ENCODE measurements around the gene MYRIP.
"Not testable (repeated sequence)": the region's sequence is repeated elsewhere in the genome, so short reads cannot be mapped to it uniquely, and the experiment has no call there.

MYRIP gene

DNA sequence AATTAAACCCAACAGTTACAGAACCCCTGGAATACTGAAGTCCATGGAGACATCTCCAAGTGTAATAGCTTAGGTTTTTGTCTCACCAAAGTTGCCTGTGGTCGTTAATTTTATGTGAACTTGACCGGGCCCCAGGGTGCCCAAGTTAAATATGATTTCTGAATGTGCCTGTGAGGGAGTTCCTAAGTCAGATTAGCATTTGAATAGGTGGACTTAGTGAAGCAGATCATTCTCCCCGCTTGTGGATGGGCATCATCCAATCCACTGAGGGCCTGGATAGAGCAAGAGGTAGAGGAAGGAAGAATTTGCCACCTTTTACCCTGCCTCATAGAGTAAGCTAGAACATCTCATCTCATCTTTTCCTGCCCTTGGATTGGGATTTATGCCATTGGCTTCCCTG lies 203.0 kb downstream of the MYRIP start:
- Histone ChIP-seq H3K27ac (ENCODE audit: low read depth, low read length) (no peak overlapping the region), H3K36me3 (ENCODE audit: insufficient read depth, low read length) (no peaks in the 10 kb centered on the region), H3K9me3 (ENCODE audit: low read length) (no peaks in the 10 kb centered on the region), H3K4me1 (ENCODE audit: insufficient read depth, low read length) (no peaks in the 10 kb centered on the region), H3K4me3 (ENCODE audit: low read depth in 1 of 2, low read length in 2 of 2) (no peak overlapping the region), H3K9ac (ENCODE audit: low read length) (no peak overlapping the region), H3K27me3 (ENCODE audit: control insufficient read depth in 1 of 2, insufficient read depth in 2 of 2, low read length in 2 of 2) (no peaks in the 10 kb centered on the region)

DNA sequence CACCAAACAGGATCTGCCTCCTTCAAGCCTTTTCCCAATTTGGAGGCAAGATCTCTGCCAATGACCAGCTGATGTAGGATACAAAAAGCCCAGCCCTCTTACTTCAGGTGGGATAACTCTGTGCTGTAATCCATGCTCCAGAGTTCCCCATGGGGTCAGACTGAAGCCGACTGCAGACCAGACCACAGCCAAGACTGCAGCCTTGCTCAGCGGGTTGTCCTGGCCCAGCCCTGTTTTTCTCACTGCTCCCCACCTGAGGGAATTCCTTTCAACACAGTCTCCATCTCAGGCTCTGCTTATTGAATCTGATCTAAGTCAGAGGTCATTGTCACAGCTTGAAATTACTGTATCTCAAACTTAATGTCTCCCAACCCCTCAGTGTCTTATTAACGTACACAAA lies 207.0 kb downstream of the MYRIP start:
- no peak overlapping the region for H3K4me3 ChIP-seq (ENCODE audit: low read depth in 1 of 2, low read length in 2 of 2)
- no peaks in the 10 kb centered on the region for H3K9me3 ChIP-seq (ENCODE audit: low read length)
- no peaks in the 10 kb centered on the region for H3K4me1 ChIP-seq (ENCODE audit: insufficient read depth, low read length)
- H3K9ac ChIP-seq (ENCODE audit: low read length) = no peak overlapping the region
- H3K27ac ChIP-seq (ENCODE audit: low read depth, low read length) = no peak overlapping the region
- H3K36me3 ChIP-seq (ENCODE audit: insufficient read depth, low read length) = no peaks in the 10 kb centered on the region
- no peaks in the 10 kb centered on the region for H3K27me3 ChIP-seq (ENCODE audit: control insufficient read depth in 1 of 2, insufficient read depth in 2 of 2, low read length in 2 of 2)

DNA sequence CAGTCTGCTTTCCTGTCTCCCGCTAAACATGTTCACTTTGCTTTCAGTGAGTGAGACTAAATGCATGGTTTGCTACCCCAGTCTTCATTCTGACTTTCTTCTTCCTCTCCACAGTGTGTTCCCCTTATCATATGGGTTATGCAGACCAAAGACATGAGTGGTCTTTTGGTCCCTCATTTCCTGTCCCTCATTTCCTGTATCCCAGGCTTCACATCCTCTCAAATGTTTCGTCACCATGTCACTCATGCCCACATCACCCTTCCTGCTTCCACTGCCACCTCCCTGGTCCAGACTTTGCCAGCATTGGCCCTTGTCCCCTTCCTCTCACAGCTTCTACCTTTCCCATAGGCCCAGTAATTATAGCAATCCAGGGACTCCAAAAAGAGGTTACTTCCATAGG lies 209.0 kb downstream of the MYRIP start:
- Histone ChIP-seq H3K27me3 (ENCODE audit: control insufficient read depth in 1 of 2, insufficient read depth in 2 of 2, low read length in 2 of 2) (no peaks in the 10 kb centered on the region), H3K27ac (ENCODE audit: low read depth, low read length) (no peak overlapping the region), H3K9ac (ENCODE audit: low read length) (no peak overlapping the region), H3K4me3 (ENCODE audit: low read depth in 1 of 2, low read length in 2 of 2) (no peak overlapping the region), H3K4me1 (ENCODE audit: insufficient read depth, low read length) (no peaks in the 10 kb centered on the region), H3K9me3 (ENCODE audit: low read length) (no peaks in the 10 kb centered on the region), H3K36me3 (ENCODE audit: insufficient read depth, low read length) (no peaks in the 10 kb centered on the region)

DNA sequence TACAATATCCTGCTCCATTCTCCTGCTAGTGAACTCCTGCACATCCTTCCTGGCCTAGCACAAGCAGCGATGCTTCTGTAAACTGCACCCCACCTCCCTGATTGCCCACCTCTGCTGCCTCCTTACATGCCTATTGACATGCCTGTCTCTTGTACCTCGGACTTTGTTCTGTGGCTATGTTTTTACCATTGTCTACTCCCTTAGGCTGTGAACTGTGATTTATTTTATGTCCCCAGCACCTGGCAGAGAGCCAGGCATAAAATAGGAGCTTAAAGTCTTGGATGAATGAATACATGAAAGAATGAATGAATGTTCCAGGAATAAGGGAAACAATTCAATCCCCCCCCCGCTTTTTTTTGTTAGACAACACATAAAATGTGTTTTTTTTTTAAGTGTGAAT lies 210.0 kb downstream of the MYRIP start:
- H3K9me3 ChIP-seq (ENCODE audit: low read length) = no peaks in the 10 kb centered on the region
- H3K4me1 ChIP-seq (ENCODE audit: insufficient read depth, low read length) = no peaks in the 10 kb centered on the region
- no peaks in the 10 kb centered on the region for H3K36me3 ChIP-seq (ENCODE audit: insufficient read depth, low read length)
- H3K9ac ChIP-seq (ENCODE audit: low read length) = no peak overlapping the region
- H3K4me3 ChIP-seq (ENCODE audit: low read depth in 1 of 2, low read length in 2 of 2) = no peak overlapping the region
- no peak overlapping the region for H3K27ac ChIP-seq (ENCODE audit: low read depth, low read length)
- H3K27me3 ChIP-seq (ENCODE audit: control insufficient read depth in 1 of 2, insufficient read depth in 2 of 2, low read length in 2 of 2) = no peaks in the 10 kb centered on the region

DNA sequence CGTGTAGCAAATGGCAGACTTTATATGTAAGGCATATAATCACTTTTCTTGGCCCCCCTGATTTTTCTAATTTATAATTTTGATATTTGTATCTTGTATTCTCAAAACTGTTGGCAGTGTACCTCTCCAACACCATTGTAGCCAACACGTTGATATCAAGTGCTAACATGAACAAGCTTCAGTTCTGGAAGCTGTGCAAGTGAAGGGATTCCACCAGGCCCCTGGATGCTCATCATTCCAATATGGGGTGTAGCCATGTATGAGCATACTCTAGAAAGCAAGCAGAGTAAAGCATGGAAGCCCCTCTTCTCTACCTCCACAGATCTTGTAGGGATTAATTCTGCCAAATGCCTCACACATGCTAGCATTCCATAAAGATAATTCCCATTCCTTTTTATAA lies 211.3 kb downstream of the MYRIP start:
- Histone ChIP-seq H3K9me3 (ENCODE audit: low read length) (no peaks in the 10 kb centered on the region), H3K27ac (ENCODE audit: low read depth, low read length) (no peak overlapping the region), H3K27me3 (ENCODE audit: control insufficient read depth in 1 of 2, insufficient read depth in 2 of 2, low read length in 2 of 2) (no peaks in the 10 kb centered on the region), H3K4me3 (ENCODE audit: low read depth in 1 of 2, low read length in 2 of 2) (no peak overlapping the region), H3K36me3 (ENCODE audit: insufficient read depth, low read length) (no peaks in the 10 kb centered on the region), H3K9ac (ENCODE audit: low read length) (no peak overlapping the region), H3K4me1 (ENCODE audit: insufficient read depth, low read length) (no peaks in the 10 kb centered on the region)

DNA sequence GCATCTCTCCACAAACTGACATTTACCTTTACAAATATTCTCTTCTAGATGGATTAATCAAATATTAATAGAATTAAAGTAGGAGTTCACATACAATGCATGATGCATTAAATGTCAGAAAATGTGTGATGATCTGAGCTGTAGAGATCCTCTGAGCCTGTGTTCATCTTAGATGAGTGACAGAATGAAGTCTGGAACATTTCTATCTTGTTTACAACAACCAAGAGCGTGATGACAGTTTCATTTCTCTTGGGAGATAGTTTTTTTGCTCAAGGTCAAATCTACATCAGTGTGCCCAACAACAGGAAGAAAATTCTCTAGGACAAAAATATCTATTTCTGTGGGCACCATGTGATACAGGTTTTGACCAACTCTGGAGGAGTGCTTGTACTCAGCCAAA lies 211.9 kb downstream of the MYRIP start:
- no peaks in the 10 kb centered on the region for H3K9me3 ChIP-seq (ENCODE audit: low read length)
- H3K27me3 ChIP-seq (ENCODE audit: control insufficient read depth in 1 of 2, insufficient read depth in 2 of 2, low read length in 2 of 2) = no peaks in the 10 kb centered on the region
- H3K9ac ChIP-seq (ENCODE audit: low read length) = no peak overlapping the region
- no peaks in the 10 kb centered on the region for H3K36me3 ChIP-seq (ENCODE audit: insufficient read depth, low read length)
- no peak overlapping the region for H3K4me3 ChIP-seq (ENCODE audit: low read depth in 1 of 2, low read length in 2 of 2)
- H3K4me1 ChIP-seq (ENCODE audit: insufficient read depth, low read length) = no peaks in the 10 kb centered on the region
- H3K27ac ChIP-seq (ENCODE audit: low read depth, low read length) = no peak overlapping the region

DNA sequence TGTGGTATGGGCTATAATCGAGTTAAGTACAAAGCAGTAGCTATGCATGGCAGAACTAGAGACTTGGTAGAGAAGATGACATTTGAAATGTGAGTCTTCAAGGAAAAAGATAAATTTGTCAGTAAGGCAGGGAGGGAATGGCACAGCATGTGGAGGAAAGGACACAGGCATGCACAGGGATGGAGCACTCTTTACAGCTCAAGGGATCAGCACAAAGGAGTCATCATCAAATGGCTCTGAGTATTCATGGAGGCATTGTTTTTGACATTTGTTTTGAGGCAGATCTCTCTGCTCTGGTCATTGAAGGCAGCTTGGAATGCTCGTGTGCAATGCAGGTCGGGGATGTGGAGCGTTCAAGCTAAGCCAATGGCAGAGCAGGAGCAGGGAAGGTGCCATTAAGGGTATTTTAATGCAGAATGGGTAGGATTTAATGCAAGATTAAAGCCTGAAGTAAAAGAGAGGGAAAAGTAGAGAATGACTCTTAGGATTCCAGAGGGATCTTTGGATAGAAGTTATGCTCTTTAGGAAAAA lies 213.0 kb downstream of the MYRIP start:
- no peaks in the 10 kb centered on the region for H3K27me3 ChIP-seq (ENCODE audit: control insufficient read depth in 1 of 2, insufficient read depth in 2 of 2, low read length in 2 of 2)
- no peak overlapping the region for H3K27ac ChIP-seq (ENCODE audit: low read depth, low read length)
- H3K36me3 ChIP-seq (ENCODE audit: insufficient read depth, low read length) = no peaks in the 10 kb centered on the region

DNA sequence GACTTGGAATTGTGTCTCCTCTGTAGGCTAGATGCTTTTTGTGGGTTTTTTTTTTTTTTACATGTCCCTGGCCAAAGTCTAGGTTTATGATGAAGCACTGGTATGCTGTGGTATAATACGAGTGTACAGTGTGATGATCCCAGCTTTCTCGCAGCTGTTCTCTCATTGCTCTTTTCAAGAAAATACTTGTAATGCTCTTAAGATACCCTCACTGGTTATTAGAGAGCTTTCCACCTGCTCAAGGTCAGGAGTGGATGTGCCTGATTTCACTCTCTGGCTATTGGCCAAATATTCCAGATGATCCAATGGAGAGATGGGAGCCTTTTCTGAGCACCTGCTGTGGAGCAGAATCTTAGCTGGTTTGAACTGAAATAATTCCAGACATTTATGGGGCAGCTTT lies 215.1 kb downstream of the MYRIP start:
- H3K4me3 ChIP-seq (ENCODE audit: low read depth in 1 of 2, low read length in 2 of 2) = no peak overlapping the region
- H3K9me3 ChIP-seq (ENCODE audit: low read length) = no peaks in the 10 kb centered on the region
- no peak overlapping the region for H3K9ac ChIP-seq (ENCODE audit: low read length)
- no peak overlapping the region for H3K27ac ChIP-seq (ENCODE audit: low read depth, low read length)
- no peaks in the 10 kb centered on the region for H3K4me1 ChIP-seq (ENCODE audit: insufficient read depth, low read length)
- H3K36me3 ChIP-seq (ENCODE audit: insufficient read depth, low read length) = no peaks in the 10 kb centered on the region
- H3K27me3 ChIP-seq (ENCODE audit: control insufficient read depth in 1 of 2, insufficient read depth in 2 of 2, low read length in 2 of 2) = no peaks in the 10 kb centered on the region

More for the DNA sequence above, 213.0 kb downstream of the MYRIP start:
- Histone ChIP-seq H3K4me1 (ENCODE audit: insufficient read depth, low read length) (no peaks in the 10 kb centered on the region), H3K4me3 (ENCODE audit: low read depth in 1 of 2, low read length in 2 of 2) (no peak overlapping the region), H3K9ac (ENCODE audit: low read length) (no peak overlapping the region), H3K9me3 (ENCODE audit: low read length) (no peaks in the 10 kb centered on the region)

DNA sequence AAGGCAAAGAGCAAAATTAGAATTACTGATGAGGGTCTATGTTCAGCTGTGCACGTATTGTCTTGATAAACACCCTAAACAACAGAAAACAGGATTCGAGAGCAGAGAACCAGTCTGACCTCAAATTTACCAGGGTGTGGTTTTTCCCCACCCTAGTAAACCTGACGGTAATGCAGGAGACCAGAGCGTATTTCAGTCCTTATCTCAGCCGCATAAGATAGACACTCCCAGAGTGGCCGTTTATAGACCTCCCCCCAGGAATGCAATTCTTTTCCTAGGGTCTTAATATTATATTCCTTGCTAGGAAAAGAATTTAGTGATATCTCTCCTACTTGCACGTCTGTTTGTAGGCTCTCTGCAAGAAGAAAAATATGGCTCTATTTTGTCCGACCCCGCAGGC lies 216.5 kb downstream of the MYRIP start:
- not testable (repeated sequence) for H3K36me3 ChIP-seq (ENCODE audit: insufficient read depth, low read length); H3K27ac ChIP-seq (ENCODE audit: low read depth, low read length); H3K9ac ChIP-seq (ENCODE audit: low read length); H3K4me3 ChIP-seq (ENCODE audit: low read depth in 1 of 2, low read length in 2 of 2); H3K27me3 ChIP-seq (ENCODE audit: control insufficient read depth in 1 of 2, insufficient read depth in 2 of 2, low read length in 2 of 2); H3K4me1 ChIP-seq (ENCODE audit: insufficient read depth, low read length); H3K9me3 ChIP-seq (ENCODE audit: low read length)

DNA sequence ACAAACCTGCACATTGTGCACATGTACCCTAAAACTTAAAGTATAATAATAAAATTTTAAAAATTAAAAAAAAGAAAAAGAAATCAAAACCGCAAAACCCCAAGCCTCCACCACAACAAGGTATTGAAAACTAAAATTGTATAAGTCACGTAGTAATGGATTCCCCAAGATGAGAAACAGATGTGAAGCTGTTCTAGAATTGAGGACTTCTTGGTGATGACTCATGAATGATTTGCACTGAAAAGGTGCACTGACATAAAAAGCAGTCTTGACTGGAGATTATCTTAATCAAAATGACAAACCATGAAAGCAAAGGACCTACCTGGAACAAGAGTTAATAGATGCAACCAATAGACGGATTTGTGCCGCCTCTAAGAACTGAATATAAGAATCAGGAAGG lies 225.8 kb downstream of the MYRIP start:
- no peaks in the 10 kb centered on the region for H3K4me1 ChIP-seq (ENCODE audit: insufficient read depth, low read length)
- no peaks in the 10 kb centered on the region for H3K36me3 ChIP-seq (ENCODE audit: insufficient read depth, low read length)
- no peak overlapping the region for H3K27ac ChIP-seq (ENCODE audit: low read depth, low read length)
- H3K27me3 ChIP-seq (ENCODE audit: control insufficient read depth in 1 of 2, insufficient read depth in 2 of 2, low read length in 2 of 2) = no peaks in the 10 kb centered on the region
- H3K9me3 ChIP-seq (ENCODE audit: low read length) = no peaks in the 10 kb centered on the region
- no peak overlapping the region for H3K9ac ChIP-seq (ENCODE audit: low read length)
- no peak overlapping the region for H3K4me3 ChIP-seq (ENCODE audit: low read depth in 1 of 2, low read length in 2 of 2)

DNA sequence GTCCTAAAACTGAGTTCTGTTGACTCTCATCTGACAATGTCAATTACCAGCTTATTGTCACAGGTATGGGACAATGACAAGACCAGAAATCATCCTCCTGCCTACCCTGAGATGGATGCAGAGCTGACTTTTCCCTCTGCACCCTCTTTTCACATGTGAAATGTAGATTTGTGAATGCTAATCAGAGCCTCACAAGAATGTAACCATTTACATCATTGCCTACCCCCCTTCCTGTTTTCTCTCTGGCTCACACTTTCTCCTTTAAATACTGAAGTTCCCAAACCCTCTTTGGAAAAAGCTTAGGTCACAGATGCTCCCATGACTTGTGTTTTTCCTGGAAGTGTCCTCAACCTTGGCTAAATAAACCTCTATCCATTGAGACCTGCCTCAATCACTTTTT lies 228.2 kb downstream of the MYRIP start:
- no peaks in the 10 kb centered on the region for H3K4me1 ChIP-seq (ENCODE audit: insufficient read depth, low read length)
- no peaks in the 10 kb centered on the region for H3K9me3 ChIP-seq (ENCODE audit: low read length)
- H3K27me3 ChIP-seq (ENCODE audit: control insufficient read depth in 1 of 2, insufficient read depth in 2 of 2, low read length in 2 of 2) = no peaks in the 10 kb centered on the region
- H3K4me3 ChIP-seq (ENCODE audit: low read depth in 1 of 2, low read length in 2 of 2) = no peak overlapping the region
- no peak overlapping the region for H3K27ac ChIP-seq (ENCODE audit: low read depth, low read length)
- H3K9ac ChIP-seq (ENCODE audit: low read length) = no peak overlapping the region
- H3K36me3 ChIP-seq (ENCODE audit: insufficient read depth, low read length) = no peaks in the 10 kb centered on the region

DNA sequence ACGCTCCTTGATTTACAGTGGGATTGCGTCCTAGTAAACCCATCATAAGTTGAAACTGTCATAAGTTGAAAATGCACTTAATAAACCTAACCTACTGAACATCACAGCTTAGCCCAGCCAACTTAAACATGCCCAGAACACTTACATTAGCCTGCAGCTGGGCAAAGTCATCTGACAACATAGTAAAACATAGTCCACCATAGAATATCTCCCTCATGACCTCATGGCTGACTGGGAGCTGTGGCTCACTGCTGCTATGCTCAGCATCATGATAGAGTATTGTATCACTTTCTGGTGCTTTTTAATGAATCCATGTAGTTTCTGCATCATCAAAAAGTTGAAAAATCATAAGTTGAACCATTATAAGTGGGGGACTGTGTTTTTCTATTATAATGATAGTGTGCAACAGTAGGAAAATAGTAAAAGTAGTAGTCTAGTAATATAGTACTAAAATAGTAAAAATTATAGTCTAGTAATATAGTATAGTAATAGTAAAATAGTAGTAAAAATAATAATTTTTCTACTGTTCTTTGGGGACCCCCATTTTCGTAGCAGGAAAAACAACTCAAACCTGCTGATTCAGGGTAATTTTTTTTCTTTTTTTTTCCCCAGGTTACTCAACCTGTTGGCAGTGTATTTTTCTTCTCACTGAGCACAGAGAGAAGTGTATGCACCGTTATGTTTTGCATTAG lies 233.5 kb downstream of the MYRIP start:
- Histone ChIP-seq H3K4me1 (ENCODE audit: insufficient read depth, low read length) (no peaks in the 10 kb centered on the region), H3K9me3 (ENCODE audit: low read length) (no peaks in the 10 kb centered on the region), H3K4me3 (ENCODE audit: low read depth in 1 of 2, low read length in 2 of 2) (no peak overlapping the region)

More for the DNA sequence above, 233.5 kb downstream of the MYRIP start:
- H3K27me3 ChIP-seq (ENCODE audit: control insufficient read depth in 1 of 2, insufficient read depth in 2 of 2, low read length in 2 of 2) = no peaks in the 10 kb centered on the region
- H3K9ac ChIP-seq (ENCODE audit: low read length) = no peak overlapping the region
- no peaks in the 10 kb centered on the region for H3K36me3 ChIP-seq (ENCODE audit: insufficient read depth, low read length)
- H3K27ac ChIP-seq (ENCODE audit: low read depth, low read length) = no peak overlapping the region

Data from muscle layer of colon (tissue), 2 donors.